Gastrocnemius medialis (tissue), 4 donors: ENCODE results near the gene RNF187.

Experiments
- POLR2A ChIP-seq, 2 donors: fragments of 450-650 bp; IDR thresholded peaks; one replicate each; pipeline ENCODE4 v1.6.1; 2017; ENCODE audit warnings: antibody characterized with exemption in 2 of 2, mild to moderate bottlenecking in 2 of 2, moderate library complexity in 2 of 2
- TF ChIP-seq, protein P1 (sequence below), 5 experiments: fragments of 450-650 bp in 3 of 5; fragments of 200-600 bp in 2 of 5; sonication (generic) in 2 of 5; IDR thresholded peaks in 4 of 5; conservative IDR thresholded peaks in 1 of 5; 1 replicate in 4 of 5; 2 replicates in 1 of 5; pipeline ENCODE4 v1.5.1; 2016 to 2019; ENCODE audit warnings: antibody characterized with exemption in 5 of 5, mild to moderate bottlenecking in 3 of 5, moderate library complexity in 3 of 5

GRCh38 chr1:228477263-228477662 is 9.9 kb upstream of the RNF187 start:
- TF ChIP-seq, protein P1, sequence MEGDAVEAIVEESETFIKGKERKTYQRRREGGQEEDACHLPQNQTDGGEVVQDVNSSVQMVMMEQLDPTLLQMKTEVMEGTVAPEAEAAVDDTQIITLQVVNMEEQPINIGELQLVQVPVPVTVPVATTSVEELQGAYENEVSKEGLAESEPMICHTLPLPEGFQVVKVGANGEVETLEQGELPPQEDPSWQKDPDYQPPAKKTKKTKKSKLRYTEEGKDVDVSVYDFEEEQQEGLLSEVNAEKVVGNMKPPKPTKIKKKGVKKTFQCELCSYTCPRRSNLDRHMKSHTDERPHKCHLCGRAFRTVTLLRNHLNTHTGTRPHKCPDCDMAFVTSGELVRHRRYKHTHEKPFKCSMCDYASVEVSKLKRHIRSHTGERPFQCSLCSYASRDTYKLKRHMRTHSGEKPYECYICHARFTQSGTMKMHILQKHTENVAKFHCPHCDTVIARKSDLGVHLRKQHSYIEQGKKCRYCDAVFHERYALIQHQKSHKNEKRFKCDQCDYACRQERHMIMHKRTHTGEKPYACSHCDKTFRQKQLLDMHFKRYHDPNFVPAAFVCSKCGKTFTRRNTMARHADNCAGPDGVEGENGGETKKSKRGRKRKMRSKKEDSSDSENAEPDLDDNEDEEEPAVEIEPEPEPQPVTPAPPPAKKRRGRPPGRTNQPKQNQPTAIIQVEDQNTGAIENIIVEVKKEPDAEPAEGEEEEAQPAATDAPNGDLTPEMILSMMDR (IDR thresholded peaks at IDR 0.05 in 4 of 5, conservative IDR thresholded peaks at IDR 0.05 in 1 of 5): no peak
- TF ChIP-seq POLR2A (IDR thresholded peaks at IDR 0.05): no peak
